T follicular helper cell (primary cell): ENCODE results near the gene GALNT18.

Source experiments
- DNase-seq: peaks from one replicate; pipeline ENCODE4 v3.0.0-alpha.2; 2020; ENCODE audit warnings: low read depth

GALNT18 gene

DNA sequence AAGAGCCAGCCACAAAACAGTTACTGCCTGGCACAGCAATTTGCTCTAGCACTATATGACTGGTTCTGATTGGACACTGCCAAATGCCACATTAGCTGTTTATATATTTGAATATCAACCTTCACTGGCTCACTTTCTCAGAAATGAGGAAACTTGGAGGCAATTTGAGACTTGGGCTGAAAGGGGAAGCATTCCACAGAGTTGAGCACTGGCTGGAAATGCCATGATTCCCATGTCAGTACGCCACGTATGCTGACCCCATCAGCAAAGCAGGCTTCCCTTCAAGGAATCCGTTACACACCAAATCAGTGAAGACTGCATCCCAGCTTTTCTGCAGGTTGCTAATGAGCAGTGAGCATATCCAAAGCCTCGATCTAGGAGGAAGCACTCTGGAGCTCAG lies 34.7 kb downstream of the GALNT18 start:
- no peak for DNase-seq

DNA sequence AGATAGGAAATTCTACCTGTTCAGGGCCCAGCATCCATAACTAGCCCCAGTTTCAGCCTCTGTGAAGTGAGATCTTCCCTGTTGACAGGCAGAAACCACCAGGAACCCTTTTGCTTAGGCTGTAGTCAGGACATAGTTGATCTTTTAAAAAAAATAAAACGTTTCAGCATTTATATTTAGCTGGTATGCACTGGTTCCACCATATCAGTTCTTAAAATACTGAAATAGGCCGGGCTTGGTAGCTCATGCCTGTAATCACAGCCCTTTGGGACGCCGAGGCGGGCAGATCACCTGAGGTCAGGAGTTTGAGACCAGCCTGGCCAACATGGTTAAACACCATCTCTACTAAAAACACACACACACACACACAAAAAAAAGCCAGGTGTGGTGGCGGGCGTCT lies 35.3 kb downstream of the GALNT18 start:
- no peak for DNase-seq

DNA sequence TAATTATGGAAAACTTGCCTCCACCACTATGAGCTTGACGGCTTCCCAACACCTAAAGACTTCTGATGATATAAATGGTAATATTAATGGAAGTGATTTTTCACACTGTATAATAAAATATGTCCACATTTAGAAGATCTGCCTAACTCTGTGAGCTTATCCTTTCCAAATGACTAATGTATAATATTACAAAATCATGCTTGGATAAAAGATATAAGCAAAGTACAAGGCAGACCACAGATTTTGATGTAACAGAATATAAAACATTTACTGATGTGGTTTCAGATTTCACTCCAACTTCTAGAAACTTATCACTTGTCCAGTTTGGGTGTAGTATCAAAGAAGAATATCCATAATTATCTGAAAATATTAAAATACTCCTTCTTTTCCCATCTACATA lies 36.9 kb downstream of the GALNT18 start:
- DNase-seq = no peak

DNA sequence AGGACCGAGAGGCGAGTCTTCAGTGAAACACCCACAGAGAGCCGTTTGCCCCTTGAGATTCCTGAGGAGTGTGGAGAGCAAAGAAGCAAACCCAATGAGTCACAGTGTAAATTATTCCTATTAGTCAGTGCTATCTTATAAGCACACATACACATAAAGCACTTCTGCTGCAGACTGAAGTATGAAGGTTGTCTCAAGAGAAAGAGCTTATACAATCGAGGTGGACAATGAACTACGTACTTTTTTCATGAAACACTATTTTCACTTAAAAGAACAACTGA lies 37.3 kb downstream of the GALNT18 start:
- DNase-seq = no peak

DNA sequence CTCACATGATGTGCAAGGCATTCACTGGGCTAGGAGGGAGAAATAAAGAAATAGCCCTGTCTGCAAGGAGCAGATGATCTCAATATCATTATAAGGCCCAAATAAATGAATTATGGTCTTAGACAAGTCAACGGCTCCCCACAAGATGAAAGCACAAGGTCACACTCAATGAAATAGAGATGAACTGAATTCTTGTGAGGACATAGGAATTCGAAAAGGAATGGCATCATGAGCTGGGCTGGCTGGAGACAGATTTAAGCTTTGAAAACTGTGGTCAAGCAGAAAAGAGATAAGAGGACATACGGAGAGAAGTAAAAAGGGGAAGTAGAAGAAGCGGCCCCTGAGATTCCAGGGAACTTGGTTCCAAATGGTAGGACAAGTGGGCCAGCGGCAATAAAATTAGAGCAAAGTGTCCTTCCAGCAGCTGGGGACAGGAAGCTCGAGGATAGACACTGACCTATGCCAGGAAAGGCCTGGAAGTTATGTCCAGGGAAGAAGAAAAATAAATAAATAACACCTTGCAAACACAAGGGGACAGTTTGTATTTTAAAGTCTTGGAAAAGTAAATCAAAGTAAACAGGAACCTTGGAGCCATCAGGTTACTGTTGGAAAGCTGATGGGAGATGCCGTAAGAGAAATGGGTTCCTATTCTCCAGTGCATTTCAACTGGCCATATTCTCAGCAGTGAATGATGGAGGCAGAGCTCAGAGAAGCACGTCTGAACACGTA lies 37.8 kb downstream of the GALNT18 start:
- no peak for DNase-seq

DNA sequence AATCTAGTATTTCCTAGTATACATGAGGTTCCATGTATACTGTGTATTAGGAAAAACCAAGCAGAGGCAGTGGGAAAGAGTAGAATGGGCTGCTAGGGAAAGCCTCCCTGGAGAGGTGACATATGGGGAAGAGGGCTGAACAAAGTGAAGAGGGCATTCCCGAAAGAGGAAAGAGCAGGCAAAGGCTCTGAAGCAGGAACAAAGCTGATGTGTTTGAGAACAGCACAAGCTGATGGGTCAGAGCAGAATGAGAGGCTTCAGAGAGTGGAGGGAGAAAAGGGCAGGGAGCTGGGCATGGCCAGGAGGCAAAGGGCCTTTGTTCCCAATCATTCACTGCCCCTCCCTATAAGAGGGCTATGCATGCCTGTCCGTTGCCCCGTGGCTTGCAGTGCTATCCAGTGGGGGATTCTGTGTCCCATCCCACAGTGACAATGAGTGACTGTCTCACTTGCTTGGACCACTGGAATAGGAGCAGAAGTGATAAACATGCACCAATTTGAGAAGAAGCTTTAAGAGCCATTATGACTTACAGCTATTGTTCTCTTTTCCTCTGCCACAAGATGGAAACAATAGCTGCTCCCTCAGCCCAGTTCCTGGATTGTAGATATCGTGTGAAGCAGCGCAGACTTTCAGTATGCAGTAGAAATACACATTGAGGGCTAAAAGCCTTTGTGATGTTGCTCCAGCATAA lies 39.6 kb downstream of the GALNT18 start:
- DNase-seq = no peak

DNA sequence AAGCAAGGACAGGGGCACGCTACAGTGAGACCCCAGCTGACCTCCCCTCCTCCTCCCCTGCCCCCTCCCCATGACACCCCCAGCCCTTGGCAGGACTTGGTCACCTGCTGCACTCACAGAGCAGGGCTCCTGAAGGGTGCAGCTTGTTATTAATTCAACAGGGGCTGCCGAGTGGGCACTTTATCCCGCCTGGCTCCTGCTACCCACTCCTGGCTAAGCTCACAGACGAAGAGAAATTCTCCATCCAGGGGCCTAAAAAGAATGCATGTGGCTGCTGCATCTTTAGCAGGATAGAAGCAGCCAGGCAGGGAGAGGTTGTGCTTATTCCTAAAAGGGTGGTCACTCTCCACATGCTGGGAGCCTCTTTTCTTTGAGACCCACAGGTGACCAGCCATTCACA lies 40.3 kb downstream of the GALNT18 start:
- DNase-seq = no peak

DNA sequence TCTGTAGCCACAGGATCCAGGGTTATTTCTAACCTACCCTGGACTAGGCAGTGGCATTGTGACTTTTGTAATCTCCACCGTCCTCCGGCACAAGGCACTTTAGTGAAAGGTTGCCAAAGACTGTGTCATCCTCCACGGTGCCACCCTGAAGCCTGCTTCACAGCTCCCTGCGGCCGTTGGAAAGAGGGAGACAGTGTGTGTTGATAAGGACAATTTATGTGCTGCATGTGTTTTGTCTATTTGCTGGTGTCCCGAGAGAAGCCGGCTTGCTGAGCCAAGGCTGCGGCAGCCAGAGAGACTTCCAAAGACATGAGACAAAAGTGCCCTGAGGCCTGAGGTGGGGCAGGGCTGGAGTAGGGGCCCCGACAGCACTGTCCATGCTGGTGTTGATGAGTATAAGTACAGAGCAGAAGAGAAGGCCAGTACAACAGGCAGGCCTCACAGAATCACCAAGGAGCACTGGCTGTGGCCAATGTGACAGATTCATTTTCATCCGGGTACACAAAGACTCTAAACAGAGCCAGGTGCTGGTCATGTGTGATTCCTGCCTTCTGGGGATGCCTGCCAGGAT lies 40.9 kb downstream of the GALNT18 start:
- DNase-seq = no peak

DNA sequence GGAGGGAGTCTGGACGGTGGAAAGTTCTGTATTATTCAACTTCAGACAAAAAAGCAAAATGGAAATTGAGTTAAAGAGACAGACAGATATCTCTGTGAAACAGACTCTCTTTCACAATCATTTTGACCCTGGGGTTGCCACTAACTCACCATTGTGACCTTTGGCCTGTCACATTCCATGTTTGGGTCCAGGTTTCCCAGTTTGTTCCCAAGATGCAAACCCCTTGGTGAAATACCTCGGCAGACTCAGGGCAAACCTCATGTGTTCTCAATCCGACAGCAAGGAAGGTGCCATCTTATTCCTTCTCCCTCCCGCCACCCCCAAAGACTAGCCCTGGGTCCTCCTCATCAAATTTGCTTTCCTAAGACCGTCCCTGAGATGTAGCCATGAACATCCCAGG lies 41.8 kb downstream of the GALNT18 start:
- DNase-seq = no peak

DNA sequence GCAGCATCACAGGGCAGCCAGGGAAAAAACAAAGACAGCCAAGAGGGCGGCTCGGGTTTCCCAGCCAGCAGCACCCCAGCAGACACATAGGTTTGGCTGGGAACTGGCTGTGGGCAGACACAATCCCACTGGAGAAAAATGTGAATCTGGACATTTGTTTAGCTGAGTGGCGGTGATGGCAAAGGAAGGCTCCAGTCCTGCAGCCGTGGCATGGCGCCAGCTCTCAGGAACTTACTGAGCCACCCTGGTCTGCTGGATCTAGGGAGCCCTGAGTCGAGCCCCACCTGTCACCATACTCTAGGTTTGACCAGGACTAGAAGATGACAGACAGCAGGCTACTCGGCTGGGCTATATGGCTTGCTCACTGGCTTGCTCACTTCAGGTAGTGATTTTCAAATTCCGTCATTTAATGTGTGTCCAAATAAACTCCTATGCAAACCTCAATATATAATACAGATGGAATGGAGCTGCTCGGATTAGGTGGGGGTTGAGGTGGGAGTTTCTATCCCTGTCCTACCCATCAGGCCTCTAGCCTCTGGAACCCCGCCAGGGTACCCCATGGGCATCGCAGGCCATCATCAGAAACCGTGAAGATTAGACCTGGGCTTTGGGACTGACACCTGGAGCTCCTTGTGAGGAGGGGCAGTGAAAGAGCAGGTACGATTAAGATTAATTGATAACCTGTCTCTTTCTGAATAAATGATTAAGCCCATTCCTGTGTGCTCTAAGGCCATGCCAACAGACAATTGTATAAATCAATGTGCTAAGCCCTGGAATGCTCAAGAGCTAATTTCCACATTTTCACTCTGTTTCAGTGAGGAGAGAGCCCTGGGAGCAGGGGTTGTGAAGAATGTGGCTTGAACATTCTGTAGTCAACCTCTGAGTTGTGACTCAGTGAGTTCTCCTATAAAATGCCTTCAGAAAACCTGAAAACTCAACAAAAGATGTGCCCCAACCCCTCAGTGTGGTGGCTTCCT lies 42.5 kb downstream of the GALNT18 start:
- DNase-seq = no peak

DNA sequence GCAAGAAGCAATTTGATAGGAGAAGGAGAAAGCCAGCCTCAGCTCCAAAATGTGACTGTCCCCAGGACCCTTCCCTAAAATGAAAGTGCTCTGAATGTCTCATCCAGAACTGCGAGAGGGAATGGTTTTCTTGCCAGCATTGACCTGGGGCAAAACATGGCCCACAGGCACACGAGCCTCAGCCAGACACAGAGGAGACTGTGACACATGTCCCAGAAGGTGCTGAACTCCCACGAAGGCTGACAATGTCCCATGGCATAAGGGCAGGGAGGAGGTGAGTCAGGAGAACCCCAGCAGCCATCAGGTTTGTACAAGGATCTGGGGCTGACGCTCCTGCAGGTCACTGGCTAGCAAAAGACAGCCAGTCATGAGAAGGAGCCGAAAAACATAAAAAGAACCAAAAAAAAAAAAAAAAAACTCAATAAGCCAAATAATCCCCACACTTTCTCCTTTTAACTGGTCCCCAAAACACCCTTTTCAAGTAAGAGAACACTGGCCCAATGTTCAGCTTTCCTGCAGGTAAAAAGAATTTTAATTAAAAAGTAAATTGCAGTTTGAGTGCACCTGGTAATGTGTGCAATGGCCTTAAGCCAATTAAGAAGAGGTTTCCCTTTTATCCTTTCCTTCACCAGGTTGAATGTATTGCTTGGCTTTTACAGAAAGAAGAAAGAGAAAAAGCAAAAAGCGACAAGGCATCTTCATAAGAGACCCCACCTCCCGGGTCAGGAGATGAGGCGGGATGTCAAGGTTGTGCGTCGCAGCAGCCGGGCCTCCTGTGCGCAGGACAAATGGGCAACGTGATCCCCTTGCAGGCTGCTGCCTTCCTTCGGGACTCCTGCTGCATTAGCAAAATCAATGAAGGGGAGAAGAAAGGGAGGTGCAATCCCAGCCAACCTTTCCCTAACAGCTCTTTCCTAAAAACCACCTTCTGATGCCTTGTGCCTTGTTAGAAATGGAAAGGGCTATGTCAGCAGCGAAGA lies 43.6 kb downstream of the GALNT18 start:
- DNase-seq = no peak

DNA sequence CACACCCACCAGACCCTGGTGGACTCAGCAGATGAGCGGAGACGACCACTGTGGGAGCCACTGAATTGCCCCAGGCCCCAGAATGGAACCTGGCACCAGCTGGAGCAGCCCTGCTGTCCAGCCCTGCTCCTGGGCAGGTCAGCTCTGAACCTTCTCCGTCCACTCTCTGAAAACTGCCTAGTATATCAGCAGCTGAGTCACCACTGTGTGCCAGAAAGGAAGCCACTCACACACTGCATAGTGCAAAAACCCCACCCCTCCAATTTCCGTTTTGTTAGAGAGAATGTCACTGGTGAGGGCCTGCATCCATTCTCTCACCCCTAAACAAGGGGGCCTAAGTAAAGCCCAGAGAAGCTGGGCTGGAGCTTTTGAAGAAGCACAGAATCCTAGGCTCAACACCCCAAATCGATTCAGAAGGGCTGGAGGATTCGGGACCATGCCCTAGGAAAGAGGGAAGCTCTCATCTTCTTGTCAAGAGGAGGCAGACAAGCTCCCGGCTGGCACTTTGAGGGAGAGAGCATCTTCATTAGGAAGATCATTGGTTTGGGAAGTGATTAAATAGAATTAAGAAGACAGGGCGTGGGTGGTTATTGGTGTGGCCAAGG lies 44.5 kb downstream of the GALNT18 start:
- DNase-seq = no peak

DNA sequence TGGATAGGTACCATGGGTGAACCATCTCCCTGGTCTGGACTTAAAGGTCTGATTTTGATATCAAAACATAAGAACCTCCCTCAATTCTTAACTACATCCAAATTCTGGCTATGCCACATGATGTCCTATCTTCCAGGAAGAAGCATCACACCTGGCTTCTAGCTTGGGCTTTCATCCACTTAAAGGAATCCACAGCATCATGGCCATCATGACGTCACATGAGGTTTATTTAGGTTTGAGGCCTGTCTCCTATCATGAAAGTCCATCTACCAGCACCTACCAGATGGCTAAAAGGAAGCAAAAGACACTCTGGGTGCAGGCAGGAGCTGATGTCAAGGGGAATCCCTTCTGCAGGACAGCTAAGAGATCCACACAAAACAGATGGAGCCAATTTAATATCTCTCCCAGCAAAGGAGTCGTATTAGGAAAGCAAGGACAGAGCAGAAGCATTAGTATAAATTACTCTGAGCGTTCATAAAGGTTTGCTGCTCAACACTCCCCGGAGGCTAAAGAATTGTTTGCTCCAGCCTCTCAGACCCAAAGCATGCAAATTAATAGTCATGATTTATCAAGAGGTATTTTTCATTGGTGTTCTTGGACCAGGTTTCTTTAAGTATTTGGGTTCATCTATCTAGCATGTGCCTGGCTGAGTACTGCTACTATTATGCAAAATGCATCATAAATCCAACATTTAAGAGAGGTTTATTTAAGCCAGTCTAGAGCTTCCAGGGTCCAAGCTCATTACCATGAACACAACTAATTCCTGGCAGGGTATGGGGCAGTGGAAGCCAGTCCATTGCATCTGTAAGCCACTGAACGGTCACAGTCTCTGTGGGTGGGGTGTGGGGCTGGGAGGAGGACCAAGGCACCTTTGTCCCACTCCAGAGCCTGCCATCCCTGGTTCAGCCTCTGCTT lies 47.2 kb downstream of the GALNT18 start:
- no peak for DNase-seq

DNA sequence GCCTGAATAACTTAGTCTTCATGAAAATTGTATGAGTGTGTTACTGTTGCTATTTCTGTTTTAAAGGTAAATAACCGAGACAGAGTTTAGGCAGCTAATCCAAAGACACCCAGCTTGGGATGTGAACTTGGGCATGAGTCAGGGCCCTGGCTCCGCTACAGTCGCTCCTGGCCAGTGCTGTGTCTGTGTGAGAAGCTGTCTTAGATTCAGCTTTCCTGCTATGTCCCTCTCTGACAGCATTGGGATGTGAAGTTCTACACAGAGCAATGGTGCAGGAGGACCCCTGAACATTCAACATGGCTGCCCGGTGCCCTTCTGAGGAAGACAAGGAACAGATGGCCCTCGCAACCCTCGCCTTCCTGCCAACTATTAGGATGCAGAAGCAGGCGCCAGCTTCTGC lies 49.4 kb downstream of the GALNT18 start:
- DNase-seq = no peak

DNA sequence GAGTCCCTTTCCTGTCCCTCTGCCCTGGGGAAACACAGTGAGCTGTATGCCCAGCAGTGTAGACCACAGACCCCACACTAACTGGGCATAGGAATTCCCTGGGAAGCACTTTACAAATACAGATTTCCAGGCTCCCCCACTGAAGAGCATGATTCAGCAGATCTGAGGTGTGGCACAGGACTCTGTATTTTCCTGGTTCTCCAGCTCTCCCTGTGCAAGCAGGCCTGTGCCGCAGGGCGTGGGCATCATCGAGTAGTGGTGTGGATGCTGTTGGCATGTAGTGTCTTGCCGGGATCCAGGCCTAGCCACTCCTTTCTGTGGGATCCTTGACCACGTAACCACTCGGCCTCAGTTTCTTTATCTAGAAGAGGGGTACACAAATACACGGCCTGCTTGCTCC lies 49.9 kb downstream of the GALNT18 start:
- no peak for DNase-seq

DNA sequence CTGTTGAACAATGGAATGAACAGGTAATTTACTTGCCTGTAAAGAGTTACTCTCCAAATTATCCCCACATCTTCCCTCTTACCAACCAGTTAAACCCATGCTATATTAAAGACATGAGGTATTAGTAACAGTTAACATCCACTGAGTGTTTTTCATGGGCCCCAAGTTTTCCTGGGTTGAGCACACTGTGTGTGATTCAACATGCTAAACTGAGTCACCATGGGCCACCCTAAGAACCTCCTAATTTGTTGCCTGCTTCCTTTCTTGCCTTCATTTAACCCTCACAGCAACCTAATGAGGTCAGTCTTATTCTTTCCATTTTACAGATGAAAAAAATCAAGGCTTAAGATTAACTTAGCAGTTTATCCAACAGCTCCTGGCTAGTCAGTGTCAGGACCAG lies 51.0 kb downstream of the GALNT18 start:
- DNase-seq = no peak

DNA sequence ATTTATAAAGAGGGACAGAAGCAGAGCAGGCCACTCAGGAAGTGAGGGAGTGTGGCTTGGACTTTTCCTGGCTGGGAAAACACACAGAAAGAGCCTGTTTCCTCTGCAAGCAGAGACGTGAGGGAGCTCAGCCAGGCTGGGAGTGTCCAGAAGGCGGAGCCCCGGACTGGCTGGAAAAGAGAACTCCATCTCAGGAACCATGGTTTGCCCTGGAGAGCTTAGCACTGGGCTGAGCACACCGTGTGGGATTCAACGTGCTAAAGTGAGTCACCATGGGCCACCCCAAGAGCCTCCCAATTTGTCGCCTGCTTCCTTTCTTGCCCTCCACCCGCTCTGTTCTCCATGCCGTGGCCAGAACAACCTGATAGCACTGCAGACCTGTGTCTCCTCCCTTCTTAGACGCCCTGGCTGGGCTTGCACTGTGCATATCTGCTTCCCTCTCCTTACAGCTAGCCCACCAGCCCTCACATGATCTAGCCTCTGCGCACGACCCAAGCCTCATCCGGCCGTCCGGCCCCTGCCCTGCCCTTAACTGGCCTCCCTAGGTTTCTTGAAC lies 51.8 kb downstream of the GALNT18 start:
- no peak for DNase-seq

DNA sequence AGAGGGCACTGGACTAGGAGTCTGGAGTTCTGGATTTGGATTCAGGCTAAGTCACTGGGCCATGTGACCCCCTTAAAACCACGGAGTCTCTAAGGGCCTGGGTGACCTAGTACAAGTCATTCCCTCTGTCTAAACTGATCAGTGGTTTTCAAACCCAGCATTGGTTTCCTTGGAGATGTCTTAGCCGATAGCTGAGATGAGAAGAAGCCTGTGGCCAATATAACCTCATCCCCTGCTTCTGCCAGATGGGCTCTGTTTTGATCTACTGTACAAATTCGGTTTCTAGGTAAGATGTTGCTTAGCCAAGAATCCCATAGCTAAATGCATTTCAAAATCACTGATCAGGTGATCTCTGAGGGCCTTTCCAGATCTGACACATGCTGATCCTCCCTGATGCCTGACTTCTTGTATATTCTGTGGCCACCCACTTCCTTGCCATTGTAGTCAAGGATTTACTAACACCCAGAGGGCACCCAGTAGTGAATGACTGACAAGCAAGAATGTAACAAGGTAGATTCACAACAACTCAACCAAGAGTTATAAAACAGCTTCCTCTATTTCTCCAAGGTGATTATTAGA lies 53.1 kb downstream of the GALNT18 start:
- DNase-seq = no peak
